RWPE2 (cell line): ENCODE results near the gene KLB.
"Not testable (repeated sequence)": the region's sequence is repeated elsewhere in the genome, so short reads cannot be mapped to it uniquely, and the experiment has no call there.

Experiments used
- ATAC-seq: fragments of 200-7000 bp; cut with Tn5 transposase; 3 replicates; pipeline ENCODE4 v1.9.1; 2021; ENCODE audit warnings: low read depth
- DNase-seq: peaks from one replicate; pipeline ENCODE4 v3.0.0-alpha.2; 2020; ENCODE audit warnings: low spot score
- H3K27ac ChIP-seq: fragments of 450-650 bp; 2 replicates; pipeline ENCODE4 v1.5.1; 2017; ENCODE audit warnings: mild to moderate bottlenecking; ENCODE audit not compliant: poor library complexity, severe bottlenecking
- H3K27me3 ChIP-seq: fragments of 250-450 bp; sonication (Bioruptor Pico); 2 replicates; pipeline ENCODE4 v1.5.1; 2021; ENCODE audit warnings: mild to moderate bottlenecking, moderate library complexity; ENCODE audit not compliant: insufficient read depth, poor library complexity, severe bottlenecking
- H3K36me3 ChIP-seq: fragments of 250-450 bp; sonication (Bioruptor Pico); 2 replicates; pipeline ENCODE4 v1.5.1; 2020; ENCODE audit warnings: low read depth, mild to moderate bottlenecking, moderate library complexity
- H3K4me1 ChIP-seq: fragments of 250-450 bp; sonication (Bioruptor Pico); 2 replicates; pipeline ENCODE4 v1.5.1; 2021; ENCODE audit warnings: mild to moderate bottlenecking, moderate library complexity; ENCODE audit not compliant: insufficient read depth, poor library complexity, severe bottlenecking
- H3K4me3 ChIP-seq: fragments of 250-450 bp; sonication (Bioruptor Pico); 2 replicates; pipeline ENCODE4 v1.5.1; 2021; ENCODE audit warnings: mild to moderate bottlenecking, moderate library complexity; ENCODE audit not compliant: severe bottlenecking
- H3K9me3 ChIP-seq: fragments of 250-450 bp; sonication (Bioruptor Pico); 2 replicates; pipeline ENCODE4 v1.5.1; 2021; ENCODE audit warnings: mild to moderate bottlenecking, moderate library complexity; ENCODE audit not compliant: severe bottlenecking
- CTCF ChIP-seq: fragments of 450-650 bp; IDR thresholded peaks from one replicate; pipeline ENCODE4 v1.5.1; 2017; ENCODE audit warnings: mild to moderate bottlenecking, moderate library complexity; ENCODE audit not compliant: poor library complexity, severe bottlenecking

The KLB gene

DNA sequence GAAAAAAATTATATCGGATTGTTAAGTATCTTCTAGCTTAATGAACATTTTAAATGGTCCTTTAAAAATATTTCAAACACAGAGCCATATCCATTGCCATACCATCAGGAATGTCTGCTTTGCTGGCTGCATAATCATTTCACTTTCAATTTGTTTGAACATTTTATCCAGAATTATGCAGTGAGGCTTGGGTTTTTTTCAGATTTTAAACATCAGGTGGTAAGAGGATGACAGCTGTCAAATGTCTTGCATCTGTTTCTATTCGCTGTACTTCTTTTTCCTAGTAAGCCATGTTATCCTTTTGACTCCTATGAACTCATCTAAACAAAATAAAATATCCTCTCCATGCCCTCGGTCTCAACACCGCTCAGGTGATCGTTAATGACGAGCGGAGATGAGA, 41.4 kb upstream of the KLB start:
- no peak for TF ChIP-seq CTCF
- peaks cover 29% of the 10 kb centered on the region for H3K36me3 ChIP-seq
- no peak for ATAC-seq
- H3K27me3 ChIP-seq, result no peaks in the 10 kb centered on the region
- peak overlapping the region; percentile 59 for H3K27ac ChIP-seq
- peaks cover 15% of the 10 kb centered on the region for H3K4me1 ChIP-seq
- H3K9me3 ChIP-seq, result no peaks in the 10 kb centered on the region
- no peak for DNase-seq
- peak overlapping the region; percentile 92 for H3K4me3 ChIP-seq

DNA sequence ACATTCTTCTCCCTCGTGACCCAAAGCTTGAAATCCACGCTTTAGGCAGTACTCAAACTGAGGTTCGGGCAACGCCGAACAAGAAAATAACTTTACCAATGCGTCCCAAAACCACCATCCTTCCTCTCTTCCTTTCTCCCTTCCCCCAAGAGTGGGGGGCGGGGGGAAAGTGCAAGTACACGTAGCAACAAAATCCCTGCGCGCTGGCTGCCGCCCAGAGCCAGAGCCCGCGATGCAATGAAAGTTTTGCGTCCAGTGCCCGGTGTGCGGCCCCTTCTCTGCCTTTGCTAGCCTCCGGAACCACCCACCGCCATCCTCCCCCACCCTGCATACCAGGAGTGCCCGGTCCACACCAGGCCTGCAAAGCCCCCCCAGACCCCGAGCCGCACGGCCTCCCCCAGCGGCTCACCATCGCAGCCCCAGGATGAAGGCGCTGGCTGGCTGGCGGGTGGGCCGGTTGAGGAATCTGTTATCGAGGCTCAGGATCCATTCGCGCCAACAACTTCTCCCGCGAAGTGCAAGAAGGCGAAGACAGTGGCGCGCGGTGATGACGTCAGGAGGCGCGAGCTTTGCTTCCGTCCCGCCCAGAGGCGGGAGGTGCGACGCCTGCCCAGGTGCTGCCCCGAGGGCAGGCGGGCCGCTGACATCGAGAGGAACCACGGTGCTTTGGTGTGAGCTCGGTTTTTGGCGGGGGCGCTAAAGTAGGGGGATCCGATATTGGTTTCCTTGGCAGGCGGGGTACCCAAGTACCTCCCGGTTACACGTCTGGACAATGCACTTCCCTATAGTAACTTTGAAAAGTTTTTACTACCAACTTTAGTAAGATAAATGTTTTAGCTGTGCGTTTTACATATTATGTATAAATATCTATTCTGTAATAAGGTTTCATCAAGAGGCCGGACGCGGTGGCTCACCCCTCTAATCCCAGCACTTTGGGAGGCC, 40.6 kb upstream of the KLB start, which contains the start of gene RFC1:
TSS of gene RFC1 (minus strand) at position 533 of the 942 bp plus-strand sequence. CDS start at position 412, 121 bp downstream.
- DNase-seq (peak; percentile 91), ATAC-seq (peak; percentile 93)

DNA sequence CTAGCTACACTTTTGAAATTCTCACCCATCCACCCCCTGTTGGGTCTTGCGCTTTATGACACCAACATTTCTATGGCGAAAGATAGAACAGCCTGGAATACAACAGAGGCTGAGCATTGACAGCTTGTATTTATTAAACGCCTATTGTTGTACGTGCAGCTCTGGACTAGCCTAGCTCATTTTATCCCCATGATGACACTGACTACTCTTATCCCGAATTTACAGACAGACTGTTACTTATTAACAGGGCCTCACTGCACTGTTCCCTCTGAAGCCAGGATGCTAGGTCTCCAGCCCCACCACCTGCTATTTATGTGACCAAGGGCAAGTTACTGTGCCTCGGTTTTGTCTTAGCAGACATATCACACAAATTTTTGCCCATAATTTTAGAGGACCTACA, 39.6 kb upstream of the KLB start:
- DNase-seq (no peak), ATAC-seq (no peak)
- Histone ChIP-seq H3K4me1 (peaks cover 15% of the 10 kb centered on the region), H3K4me3 (no peak overlapping the region), H3K27ac (no peak overlapping the region), H3K9me3 (no peaks in the 10 kb centered on the region), H3K27me3 (no peaks in the 10 kb centered on the region), H3K36me3 (peaks cover 14% of the 10 kb centered on the region)
- TF ChIP-seq CTCF, result no peak

More for the DNA sequence above, 40.6 kb upstream of the KLB start, which contains the start of gene RFC1:
- peaks cover 24% of the 10 kb centered on the region for H3K36me3 ChIP-seq
- H3K9me3 ChIP-seq, result no peaks in the 10 kb centered on the region
- H3K27ac ChIP-seq, result peak within 1 kb of the TSS; percentile 59
- no peaks in the 10 kb centered on the region for H3K27me3 ChIP-seq
- H3K4me1 ChIP-seq, result peaks cover 15% of the 10 kb centered on the region
- TF ChIP-seq CTCF, result no peak
- peak within 1 kb of the TSS; percentile 92 for H3K4me3 ChIP-seq

GRCh38 chr4:39369301-39369700, 37.4 kb upstream of the KLB start:
- ATAC-seq, result no peak

GRCh38 chr4:39371209-39371608, 35.5 kb upstream of the KLB start:
- DNase-seq, H3K27ac ChIP-seq, ATAC-seq: not testable (repeated sequence)

More at GRCh38 chr4:39369301-39369700, 37.4 kb upstream of the KLB start:
- no peak for TF ChIP-seq CTCF
- no peak overlapping the region for H3K27ac ChIP-seq
- no peak overlapping the region for H3K4me3 ChIP-seq
- no peak for DNase-seq
- peaks cover 2% of the 10 kb centered on the region for H3K9me3 ChIP-seq
- no peaks in the 10 kb centered on the region for H3K27me3 ChIP-seq
- no peaks in the 10 kb centered on the region; the same call in 1 of the 2 replicates for H3K36me3 ChIP-seq
- peaks cover 9% of the 10 kb centered on the region for H3K4me1 ChIP-seq

More at GRCh38 chr4:39371209-39371608, 35.5 kb upstream of the KLB start:
- H3K4me1 ChIP-seq, H3K36me3 ChIP-seq, H3K4me3 ChIP-seq, H3K27me3 ChIP-seq, H3K9me3 ChIP-seq: not testable (repeated sequence)
